GM18508 (cell line): ENCODE results near the gene LHFPL3.

Source experiments
- ATAC-seq: cut with Tn5 transposase; IDR thresholded peaks from one replicate; pipeline ENCODE4 v1.9.1; 2021; ENCODE audit warnings: moderate number of reproducible peaks; ENCODE audit not compliant: insufficient read depth, unreplicated experiment

Gene LHFPL3

DNA sequence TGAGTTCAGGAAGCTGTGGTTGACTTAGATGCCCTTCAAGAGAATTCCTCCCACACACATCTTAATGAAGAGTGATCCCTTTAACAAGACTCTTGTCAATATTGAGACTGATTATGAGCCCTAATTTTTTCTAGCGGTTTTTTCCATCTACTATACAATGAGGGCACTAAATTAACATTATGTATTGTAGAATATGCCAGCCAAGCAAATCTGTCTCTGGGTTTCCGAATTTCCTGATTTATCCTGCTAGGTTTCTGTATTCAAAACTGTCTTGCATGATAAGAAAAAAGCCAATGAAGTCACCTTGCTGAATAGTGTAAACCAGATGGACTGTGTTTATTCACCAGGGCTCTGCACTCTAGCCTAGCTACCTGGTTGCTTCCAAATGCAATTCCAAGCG lies 461.4 kb downstream of the LHFPL3 start:
- no peak for ATAC-seq

DNA sequence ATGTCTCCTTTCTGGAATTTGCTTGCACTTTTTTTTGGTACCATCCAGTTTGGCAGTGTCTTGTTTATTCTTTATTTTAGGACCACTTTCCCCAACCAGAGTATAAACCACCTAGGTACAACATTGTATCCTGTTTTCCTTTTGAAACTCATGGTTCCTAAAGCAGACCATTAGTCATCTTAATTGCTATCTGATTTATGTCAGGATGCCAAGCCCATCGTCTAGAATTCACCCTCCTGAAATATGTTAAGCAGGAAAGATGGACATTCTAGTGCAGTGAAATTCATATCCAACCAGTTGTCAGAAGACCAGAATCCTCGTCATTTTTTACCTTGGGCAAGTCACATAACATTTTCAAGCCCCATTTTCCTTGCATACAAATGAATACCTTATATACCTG lies 462.0 kb downstream of the LHFPL3 start:
- ATAC-seq, result no peak

DNA sequence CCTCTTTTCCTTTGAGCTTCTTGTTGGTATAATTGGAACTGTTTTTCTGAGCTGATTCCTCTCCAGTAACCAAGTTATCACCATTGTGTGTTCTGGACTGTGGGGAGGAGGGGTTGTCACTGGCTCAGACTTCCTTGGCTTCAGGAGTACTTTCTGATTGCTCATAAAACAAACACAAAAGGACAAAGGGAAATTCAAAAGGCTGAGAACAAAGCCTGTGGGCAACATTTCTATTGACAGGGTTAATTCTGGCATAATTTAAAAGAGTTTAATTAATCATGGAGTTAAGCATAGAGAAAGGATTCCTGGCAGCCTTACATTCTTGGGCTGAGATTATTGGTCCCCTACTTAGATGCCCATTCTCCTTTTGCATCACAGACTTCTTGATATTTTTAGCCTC lies 462.7 kb downstream of the LHFPL3 start:
- ATAC-seq, result no peak

DNA sequence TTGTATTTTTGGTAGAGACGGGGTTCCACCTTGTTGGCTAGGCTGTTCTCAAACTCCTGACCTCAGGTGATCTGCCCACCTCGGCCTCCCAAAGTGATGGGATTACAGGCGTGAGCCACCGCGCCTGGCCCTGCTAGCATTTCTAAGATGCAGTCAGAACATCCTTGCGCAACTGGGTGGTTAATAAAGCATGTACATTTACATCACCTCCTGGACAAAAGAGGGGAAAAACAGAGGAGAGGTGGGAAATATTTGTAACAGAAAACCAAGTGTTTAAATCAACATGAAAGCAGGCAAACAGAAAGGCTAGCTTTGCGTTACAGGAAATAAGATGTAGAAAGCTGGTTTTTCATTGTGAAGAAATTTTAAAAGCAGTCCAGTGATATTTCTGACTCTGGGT lies 464.7 kb downstream of the LHFPL3 start:
- ATAC-seq, result no peak

DNA sequence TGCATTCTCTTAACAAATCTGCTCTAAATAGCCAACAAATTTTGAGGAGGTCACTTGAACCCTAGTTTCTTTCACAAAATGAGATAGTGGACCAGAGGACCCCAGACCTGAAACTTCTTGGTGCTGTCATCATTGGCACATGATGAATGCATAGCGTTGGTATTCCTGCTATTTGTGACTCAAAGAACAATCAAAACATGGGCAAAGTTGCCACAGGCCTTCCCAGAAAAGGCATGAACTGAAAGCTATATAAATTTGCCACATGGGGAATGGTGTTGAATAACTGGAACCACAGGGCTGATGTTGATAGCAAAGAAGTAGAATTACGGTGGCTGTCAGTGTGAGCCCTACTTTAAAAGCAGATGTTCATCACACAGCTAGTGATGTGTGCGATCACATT lies 465.8 kb downstream of the LHFPL3 start:
- ATAC-seq, result no peak

DNA sequence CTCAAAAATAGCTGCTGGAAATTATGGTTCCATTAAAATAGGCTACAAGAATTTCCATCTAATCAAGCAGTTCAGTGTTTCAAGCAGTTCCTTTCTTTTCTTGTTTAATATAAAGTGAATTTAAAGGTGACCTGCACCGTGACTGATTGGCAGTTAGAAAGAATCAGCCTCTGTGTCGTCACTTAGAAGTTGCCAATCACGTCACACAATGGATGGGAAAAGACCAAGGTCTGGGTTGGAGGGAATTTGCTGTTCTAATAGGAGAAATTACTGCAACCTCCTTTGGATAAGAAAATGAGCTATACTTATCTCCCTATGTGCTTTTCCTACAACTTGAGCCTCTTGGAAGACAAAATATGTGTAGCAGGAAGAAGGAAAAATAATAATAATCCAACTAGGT lies 466.2 kb downstream of the LHFPL3 start:
- ATAC-seq, result no peak

DNA sequence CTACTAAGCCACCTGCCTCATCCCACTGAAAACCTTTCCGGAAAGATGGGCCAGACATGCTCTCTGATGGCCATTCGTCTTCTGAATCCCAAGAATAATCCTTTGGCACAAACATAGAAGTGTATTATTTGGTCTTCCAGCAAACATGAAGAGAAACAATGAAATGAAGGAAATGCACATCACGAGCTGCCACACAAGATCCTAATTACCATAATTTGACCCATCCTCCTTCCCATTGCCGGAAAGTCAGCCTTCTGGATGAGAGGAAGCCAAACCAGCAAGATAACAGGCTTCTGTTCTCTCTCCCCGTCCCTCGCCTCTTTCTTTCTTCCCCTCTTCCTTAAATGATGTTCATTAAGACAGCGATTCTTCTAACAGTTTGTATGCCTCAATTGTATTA lies 466.7 kb downstream of the LHFPL3 start:
- no peak for ATAC-seq

DNA sequence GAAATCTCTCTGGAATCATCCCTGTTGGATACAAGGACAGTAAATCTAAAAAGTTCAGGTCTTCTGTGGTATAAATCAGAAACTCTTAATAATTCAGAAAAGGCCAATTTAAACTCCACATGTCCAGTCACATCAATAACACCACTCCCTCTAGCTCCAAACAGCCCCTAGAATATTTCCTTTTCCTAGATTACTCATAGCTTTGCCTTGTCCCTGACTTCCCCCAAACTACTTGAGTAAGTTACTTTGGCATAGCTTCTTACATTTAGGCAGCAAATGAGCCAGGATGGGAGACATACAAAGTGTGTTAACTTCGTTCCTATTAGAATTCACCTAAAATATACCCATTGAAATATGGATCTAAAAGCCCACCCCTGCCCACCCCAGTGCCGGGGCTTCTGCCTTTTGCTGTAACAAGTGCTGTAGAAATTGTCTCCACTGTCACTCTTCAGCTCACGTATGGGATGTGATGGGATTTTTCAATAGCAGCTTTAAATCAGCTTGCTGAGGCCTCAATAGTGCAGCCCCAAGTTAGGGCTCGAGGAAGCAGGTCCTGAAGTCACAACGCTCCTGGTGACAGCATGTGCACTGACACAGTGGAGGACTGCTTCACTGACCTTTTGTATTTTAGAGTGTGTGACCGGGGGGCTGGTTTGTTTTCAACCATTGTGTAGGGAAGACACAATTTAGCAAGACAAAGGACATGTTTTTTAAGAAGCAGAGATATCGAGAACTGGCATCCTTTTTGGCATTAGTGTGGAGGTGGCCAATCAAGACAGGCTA lies 467.4 kb downstream of the LHFPL3 start:
- ATAC-seq, result no peak

DNA sequence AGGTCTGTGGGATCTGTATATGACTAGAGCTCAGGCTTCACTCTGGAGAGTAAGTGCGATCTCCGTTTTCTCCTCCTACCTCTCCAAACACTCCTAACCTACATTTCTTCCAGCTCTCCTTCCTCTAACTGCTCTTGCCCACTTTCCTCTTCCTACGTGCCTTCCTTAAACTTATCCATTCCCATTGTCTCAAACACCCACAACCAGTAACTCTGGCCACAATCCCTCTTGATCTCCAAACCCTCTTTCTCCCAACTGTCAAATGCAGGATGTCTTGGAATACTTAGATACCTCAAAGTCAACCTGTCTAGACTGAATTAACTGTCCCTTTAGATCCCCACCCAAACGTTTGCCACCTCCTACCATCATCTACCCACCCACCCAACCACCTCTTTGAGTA lies 471.9 kb downstream of the LHFPL3 start:
- no peak for ATAC-seq

DNA sequence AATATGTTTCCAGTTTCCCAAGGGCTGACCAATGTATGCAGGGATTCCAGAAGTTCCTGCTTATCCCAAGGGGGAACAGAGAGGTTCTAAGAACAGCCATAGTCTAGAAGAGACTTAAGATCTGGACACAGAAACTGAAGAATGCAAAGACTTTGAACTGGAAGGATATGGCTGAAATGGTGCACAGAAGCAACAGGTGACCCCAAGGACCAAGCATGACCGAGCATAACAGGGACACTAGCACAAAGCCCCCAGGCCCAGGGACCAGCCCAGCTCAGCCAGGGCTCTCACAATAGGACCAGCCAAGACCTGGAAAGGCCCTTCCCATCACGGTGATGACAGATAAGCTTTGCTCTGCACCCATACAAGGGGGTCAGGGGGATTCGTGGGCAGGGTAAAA lies 472.6 kb downstream of the LHFPL3 start:
- no peak for ATAC-seq

DNA sequence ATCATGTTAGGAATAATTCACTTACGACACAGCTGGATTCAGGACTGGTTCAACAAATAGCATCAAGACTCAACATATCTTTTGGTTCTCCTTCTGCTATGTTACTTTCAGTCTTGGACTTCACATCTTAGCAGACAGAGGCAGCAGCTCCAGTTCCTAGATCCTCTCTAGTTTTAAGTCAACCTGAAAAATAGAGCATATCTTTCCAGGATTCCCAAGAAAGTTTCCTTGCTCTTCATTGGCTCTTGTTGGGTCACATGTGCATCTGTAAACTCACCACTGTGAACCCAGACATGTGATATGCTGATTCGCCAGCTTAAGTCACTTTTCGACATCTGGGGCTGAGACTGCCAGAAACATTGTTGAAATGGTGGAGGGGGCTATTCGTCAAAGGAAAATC lies 475.5 kb downstream of the LHFPL3 start:
- no peak for ATAC-seq

DNA sequence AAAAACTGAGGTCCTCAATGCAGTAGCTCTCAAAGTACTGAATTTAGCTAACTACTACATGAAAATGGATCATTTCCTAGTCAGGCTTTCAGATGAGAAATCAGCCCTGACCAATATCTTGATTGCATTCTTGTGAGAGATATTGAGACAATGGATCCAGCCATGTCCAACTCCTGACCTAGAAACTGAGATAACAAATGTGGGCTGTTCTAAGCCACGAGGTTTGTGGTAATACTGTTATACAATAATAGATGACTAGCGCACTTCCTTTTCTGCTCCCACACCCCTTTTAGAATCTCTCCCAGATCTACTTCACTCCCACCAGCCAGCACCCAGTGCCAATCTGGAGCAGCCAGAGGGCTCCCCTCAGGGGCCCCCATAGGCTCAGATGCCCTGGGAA lies 476.3 kb downstream of the LHFPL3 start:
- no peak for ATAC-seq

DNA sequence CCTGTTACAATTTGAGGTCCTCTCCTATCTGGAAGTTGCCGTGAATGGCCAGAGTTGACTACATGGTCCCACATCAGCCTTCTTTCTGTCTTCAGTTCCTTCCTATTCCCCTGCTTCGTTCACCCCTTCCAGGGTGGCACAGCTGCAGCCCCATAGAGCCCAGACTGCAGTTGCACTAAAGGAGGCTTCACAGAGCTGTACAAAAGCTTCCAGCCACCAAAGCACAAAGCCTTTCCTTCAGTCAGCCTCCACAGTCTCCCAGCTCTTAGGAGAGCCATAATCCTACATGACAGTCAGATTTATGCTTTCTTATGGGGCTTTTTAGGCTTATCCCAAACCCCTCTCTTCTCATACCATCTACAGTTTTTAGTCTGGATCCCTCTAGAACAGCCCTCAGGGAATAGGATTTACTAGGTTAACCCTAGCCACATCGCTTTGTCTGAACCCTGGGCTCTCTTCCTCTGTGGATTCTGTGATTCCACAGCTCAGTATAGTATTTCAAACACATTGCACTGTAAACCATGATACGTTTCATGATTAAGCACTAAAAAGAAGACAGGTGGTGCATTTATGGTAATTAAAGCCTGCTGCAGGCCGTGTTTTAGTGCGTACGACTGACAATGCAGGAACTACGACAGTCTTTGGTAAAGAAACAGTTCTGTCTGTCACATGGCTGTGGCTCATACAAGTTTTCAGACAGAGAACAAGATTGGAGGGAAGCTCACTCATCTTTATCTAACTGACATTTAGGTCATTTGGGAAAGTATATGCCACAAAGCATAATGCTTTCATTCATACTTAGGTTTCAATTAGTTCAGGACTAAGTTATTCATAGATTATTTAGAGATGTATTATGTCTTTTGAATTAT lies 477.3 kb downstream of the LHFPL3 start:
- ATAC-seq, result no peak

DNA sequence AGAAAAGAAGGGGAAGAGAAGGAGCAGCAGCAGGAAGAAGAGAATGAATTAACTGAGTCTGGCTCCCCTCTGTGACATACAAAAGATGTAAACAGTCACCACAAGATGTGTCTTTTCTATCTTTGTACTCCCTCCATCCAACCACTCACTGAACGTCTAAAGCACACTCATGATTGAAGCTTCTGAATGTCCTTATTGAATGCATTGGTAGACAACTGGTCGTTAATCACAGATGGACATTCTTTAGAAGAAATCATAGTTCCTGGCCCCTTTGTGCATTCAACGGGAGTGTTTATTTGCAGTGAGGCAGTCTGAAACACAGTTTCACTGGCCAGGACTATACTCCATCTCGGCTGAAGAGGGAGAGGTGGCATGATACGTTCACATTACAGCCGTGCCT lies 479.3 kb downstream of the LHFPL3 start:
- ATAC-seq, result no peak

DNA sequence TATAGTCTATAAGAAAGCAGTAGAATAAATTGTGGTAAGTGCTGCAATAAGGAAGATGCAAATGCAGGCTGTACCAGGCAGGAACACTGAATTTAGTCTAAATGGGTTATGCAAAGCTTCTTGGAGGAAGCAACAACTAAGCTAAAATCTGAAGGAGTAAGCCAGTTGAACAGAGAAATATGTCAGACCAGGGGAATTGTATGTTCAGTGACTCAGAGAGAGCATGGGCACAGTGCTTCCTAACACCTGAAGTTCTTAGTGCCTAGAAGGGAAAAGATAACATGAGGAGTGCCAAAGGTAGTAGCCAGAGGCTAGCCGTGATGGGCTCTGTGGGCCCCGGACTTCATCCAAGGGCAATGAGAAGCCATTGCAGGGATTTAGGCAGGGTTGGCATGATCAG lies 481.5 kb downstream of the LHFPL3 start:
- ATAC-seq, result no peak

DNA sequence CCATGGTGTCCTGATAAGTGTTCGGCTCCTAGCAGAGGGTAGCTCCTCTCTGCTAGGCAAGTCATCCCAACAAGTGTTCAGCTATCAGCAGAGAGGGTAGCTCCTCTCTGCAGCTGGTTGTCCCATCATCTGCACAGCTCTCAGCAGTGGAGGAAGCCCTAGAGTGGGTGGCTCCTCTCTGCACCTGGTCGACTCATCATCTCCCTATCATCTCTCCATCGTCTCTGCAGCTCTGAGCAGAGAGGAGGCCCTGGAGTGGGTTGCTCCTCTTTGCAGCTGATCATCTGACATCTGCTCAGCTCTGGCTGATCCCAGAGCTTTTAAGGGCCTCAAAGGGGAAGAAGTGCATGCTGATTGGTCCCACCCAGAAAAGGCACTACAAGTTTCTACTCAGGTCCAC lies 485.7 kb downstream of the LHFPL3 start:
- no peak for ATAC-seq

DNA sequence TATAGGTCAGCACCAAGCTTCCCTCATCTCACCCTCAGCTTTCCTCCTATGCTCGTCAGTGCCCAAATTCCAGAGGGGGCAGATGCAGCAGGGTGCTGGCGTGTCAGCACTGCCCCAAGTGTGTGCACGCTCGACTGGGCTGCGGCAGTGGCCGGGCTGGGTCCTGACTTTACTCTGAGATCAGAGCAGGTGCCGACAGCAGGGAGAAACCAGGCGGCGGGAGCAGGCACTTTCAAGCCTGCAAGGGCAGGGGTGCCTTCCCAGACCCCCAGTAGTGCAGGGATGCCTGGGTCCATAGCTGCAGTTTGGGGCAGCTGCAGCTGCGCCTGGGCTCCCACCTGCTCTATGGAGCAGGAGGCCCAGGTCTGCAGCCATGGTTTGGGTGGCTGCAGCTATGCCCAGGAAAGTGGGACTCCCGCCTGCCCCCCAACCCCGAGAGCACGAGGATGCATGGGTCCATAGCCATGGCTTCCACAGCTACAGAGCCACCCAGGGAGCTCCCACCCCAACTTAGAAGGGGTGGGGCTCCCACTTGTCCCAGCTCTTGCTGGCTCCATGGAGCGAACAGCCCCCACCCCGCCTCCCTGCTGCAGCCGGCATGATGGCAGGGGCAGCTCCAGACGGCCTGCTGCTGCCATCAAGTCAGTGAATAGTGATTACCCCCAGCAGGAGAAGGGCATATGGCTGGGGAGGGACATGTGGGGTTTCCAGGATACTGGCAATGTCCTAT lies 486.4 kb downstream of the LHFPL3 start:
- ATAC-seq, result no peak

DNA sequence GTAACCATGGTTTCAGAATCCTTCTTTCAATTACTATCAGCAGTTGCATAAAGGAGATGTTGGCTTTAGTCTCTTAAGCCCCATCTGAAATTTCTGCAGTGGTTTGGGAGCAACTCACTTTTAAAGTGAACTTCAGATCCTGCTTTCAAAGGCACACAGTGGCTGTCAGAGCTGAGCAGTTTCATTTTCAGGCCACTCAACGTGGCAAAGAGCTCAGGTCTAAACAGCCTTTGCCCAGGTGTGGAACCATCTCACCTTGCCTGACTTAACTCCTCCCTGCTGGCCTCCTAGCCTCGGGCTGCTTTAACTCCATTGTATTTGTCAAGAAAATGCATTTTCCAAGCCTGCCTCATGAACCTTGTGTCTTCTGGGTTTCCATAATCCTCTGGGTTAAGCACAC lies 488.1 kb downstream of the LHFPL3 start:
- no peak for ATAC-seq

DNA sequence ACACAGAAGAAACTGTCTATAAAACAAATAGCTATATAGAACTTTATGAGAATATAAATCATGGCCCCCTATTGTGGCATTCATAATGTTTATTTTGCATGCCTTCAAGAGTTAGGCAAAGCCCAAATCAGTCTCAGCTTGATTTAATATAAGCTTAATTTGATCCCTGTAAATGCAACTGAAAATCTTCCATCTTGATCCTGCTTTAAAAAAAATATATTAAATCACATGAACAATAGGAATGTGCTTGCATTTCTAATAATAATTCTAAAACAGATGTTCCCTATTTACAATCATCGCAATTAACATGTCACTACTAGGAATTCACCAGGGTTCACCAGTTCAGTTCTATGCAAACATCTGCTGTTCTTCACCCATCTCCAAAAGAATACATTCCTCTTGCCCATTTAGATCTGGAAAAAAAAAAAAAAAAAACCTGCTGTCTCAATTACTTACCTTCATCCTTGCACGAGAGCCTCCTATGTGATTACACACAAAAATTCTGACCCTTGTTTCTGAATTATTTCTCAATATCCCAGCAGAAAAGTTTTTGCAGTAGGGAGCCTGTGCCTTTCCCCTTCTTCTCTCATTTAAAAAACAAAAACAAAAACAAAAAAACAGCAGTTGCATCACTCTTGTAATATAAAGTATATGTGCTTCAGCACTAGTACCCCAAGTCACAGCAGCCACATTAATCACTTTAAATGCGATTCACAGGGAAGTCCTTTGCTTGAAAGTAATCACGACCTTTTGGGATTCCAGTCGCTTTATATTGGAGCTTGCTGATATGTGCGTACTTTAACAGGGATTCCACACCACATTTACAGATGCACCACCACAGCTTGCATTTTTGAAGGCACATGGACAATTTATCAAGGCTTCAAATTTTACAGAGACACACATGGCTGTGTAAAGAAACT lies 490.8 kb downstream of the LHFPL3 start:
- no peak for ATAC-seq
